ENCODE measurements around the gene CHRDL2.

CHRDL2 gene

GRCh38 chr11:74777877-74778276, 46.7 kb upstream of the CHRDL2 start:
- H3K4me2 ChIP-seq (ENCODE audit: low read depth, low read length, poor library complexity, severe bottlenecking) = no peak overlapping the region
- H3K27me3 ChIP-seq (ENCODE audit: insufficient read depth, low read length, poor library complexity, severe bottlenecking) = no peaks in the 10 kb centered on the region
- H3F3A ChIP-seq (ENCODE audit: low read depth) = no peaks in the 10 kb centered on the region
- H3K4me3 ChIP-seq (ENCODE audit: low read length, poor library complexity, severe bottlenecking) = no peak overlapping the region
- no peak overlapping the region for H2AFZ ChIP-seq (ENCODE audit: low read length)
- 0 out of 2 replicates have a peak, but pooled peaks cover 5% of the 10 kb centered on the region for H3K36me3 ChIP-seq (ENCODE audit: insufficient read depth, low read length)
- peaks cover 86% of the 10 kb centered on the region for H3K79me2 ChIP-seq (ENCODE audit: insufficient read depth, low read length)
- H3K9me3 ChIP-seq (ENCODE audit: insufficient read depth, low read depth, low read length) = no peaks in the 10 kb centered on the region
- no peaks in the 10 kb centered on the region for H3K9me2 ChIP-seq (replicated peaks; ENCODE audit: low read depth, low read length)
- H3K9ac ChIP-seq (ENCODE audit: low read depth, low read length, poor library complexity, severe bottlenecking) = no peak overlapping the region
- H4K20me1 ChIP-seq (ENCODE audit: insufficient read depth, low read length, poor library complexity, severe bottlenecking) = peaks cover 20% of the 10 kb centered on the region
- H3K4me1 ChIP-seq (ENCODE audit: insufficient read depth, low read length, poor library complexity, severe bottlenecking) = peaks cover 2% of the 10 kb centered on the region
- TF ChIP-seq, protein P1, sequence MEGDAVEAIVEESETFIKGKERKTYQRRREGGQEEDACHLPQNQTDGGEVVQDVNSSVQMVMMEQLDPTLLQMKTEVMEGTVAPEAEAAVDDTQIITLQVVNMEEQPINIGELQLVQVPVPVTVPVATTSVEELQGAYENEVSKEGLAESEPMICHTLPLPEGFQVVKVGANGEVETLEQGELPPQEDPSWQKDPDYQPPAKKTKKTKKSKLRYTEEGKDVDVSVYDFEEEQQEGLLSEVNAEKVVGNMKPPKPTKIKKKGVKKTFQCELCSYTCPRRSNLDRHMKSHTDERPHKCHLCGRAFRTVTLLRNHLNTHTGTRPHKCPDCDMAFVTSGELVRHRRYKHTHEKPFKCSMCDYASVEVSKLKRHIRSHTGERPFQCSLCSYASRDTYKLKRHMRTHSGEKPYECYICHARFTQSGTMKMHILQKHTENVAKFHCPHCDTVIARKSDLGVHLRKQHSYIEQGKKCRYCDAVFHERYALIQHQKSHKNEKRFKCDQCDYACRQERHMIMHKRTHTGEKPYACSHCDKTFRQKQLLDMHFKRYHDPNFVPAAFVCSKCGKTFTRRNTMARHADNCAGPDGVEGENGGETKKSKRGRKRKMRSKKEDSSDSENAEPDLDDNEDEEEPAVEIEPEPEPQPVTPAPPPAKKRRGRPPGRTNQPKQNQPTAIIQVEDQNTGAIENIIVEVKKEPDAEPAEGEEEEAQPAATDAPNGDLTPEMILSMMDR (conservative IDR thresholded peaks at IDR 0.05; ENCODE audit: low read length) = no peak
- TF ChIP-seq EZH2phosphoT487 (IDR thresholded peaks at IDR 0.05; ENCODE audit: borderline replicate concordance) = no peak

- Histone ChIP-seq H4K20me1 (ENCODE audit: insufficient read depth, low read length, poor library complexity, severe bottlenecking) (peaks cover 14% of the 10 kb centered on the region), H3K9ac (ENCODE audit: low read depth, low read length, poor library complexity, severe bottlenecking) (no peak overlapping the region), H3K4me2 (ENCODE audit: low read depth, low read length, poor library complexity, severe bottlenecking) (no peak overlapping the region), H3F3A (ENCODE audit: low read depth) (no peaks in the 10 kb centered on the region), H3K4me1 (ENCODE audit: insufficient read depth, low read length, poor library complexity, severe bottlenecking) (no peaks in the 10 kb centered on the region), H3K9me3 (ENCODE audit: insufficient read depth, low read depth, low read length) (no peaks in the 10 kb centered on the region), H3K4me3 (ENCODE audit: low read length, poor library complexity, severe bottlenecking) (no peak overlapping the region), H3K27me3 (ENCODE audit: insufficient read depth, low read length, poor library complexity, severe bottlenecking) (no peaks in the 10 kb centered on the region), H3K9me2 (replicated peaks; ENCODE audit: low read depth, low read length) (no peaks in the 10 kb centered on the region), H3K79me2 (ENCODE audit: insufficient read depth, low read length) (peaks cover 88% of the 10 kb centered on the region), H2AFZ (ENCODE audit: low read length) (no peak overlapping the region), H3K36me3 (ENCODE audit: insufficient read depth, low read length) (0 out of 2 replicates have a peak, but pooled peaks cover 5% of the 10 kb centered on the region)
- TF ChIP-seq, protein P1 (conservative IDR thresholded peaks at IDR 0.05; ENCODE audit: low read length) = no peak
- no peak for TF ChIP-seq EZH2phosphoT487 (IDR thresholded peaks at IDR 0.05; ENCODE audit: borderline replicate concordance)
Measured at GRCh38 chr11:74777038-74777437, 45.8 kb upstream of the CHRDL2 start.

DNA sequence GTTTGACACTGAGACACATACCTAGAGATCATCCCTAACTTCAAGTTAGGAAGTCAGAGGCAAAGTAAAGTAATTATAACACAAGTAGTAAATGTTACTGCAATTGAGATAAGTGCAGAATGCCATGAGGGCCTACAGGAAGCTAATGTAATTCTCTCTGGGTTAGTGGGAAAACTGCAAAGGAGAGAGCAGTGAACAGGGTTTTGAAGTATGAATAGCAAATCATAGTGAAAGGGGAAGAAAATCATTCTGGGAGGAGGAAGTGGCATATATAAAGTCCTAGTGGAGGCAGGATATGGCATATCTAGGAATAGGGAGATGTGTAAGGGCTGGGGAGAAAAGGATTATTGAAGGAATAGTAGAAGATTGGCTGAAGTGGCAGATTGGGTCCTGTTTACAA, 45.3 kb upstream of the CHRDL2 start:
- Histone ChIP-seq H2AFZ (ENCODE audit: low read length) (no peak overlapping the region), H3K4me1 (ENCODE audit: insufficient read depth, low read length, poor library complexity, severe bottlenecking) (no peaks in the 10 kb centered on the region), H3K4me3 (ENCODE audit: low read length, poor library complexity, severe bottlenecking) (no peak overlapping the region), H3K27me3 (ENCODE audit: insufficient read depth, low read length, poor library complexity, severe bottlenecking) (no peaks in the 10 kb centered on the region), H3K36me3 (ENCODE audit: insufficient read depth, low read length) (0 out of 2 replicates have a peak, but pooled peaks cover 5% of the 10 kb centered on the region), H3K4me2 (ENCODE audit: low read depth, low read length, poor library complexity, severe bottlenecking) (no peak overlapping the region), H3K79me2 (ENCODE audit: insufficient read depth, low read length) (peaks cover 87% of the 10 kb centered on the region), H4K20me1 (ENCODE audit: insufficient read depth, low read length, poor library complexity, severe bottlenecking) (peaks cover 19% of the 10 kb centered on the region), H3F3A (ENCODE audit: low read depth) (no peaks in the 10 kb centered on the region), H3K9ac (ENCODE audit: low read depth, low read length, poor library complexity, severe bottlenecking) (no peak overlapping the region), H3K9me3 (ENCODE audit: insufficient read depth, low read depth, low read length) (no peaks in the 10 kb centered on the region), H3K9me2 (replicated peaks; ENCODE audit: low read depth, low read length) (no peaks in the 10 kb centered on the region)
- TF ChIP-seq, protein P1 (conservative IDR thresholded peaks at IDR 0.05; ENCODE audit: low read length) = no peak
- no peak for TF ChIP-seq EZH2phosphoT487 (IDR thresholded peaks at IDR 0.05; ENCODE audit: borderline replicate concordance)
